ENCODE measurements around the gene IFT25. TPM values are rescaled to one million over a fixed set of nuclear protein-coding genes. Genes with fewer than 3 reads are reported as not detected.

Gene IFT25
- total RNA-seq, 1 donor from 2014 or later = 41.0 TPM

DNA sequence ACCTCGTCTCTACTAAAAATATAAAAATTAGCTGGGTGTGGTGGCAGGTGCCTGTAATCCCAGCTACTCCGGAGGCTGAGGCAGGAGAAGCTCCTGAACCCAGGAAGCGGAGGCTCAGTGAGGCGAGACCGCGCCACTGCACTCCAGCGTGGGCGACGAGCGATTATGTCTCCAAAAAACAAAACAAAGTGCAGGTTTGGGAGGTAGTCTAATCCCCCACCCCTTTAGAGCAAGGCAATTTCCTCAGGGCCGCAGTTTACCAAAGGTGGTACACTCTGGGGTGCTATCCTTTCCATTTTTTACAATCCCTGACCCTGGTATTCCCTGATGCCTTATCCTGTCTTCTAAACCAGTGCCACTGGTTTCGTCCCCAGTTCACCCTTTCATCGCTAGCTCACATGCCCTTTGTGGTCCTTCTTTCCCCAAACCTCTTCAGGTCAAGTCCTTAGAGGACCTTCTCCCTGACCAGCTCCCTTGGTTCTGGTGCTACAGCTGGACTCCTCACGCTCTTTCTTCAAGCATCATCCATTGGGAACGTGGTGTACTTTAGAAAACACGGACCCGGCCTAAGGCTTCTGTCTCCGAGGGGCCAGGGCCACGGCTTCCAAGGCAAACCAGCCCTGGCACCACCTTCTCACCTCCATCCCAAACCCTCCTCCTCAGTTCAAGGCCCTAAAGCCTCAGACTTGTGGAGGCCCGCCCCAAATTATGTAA is 873 bp downstream of the IFT25 start:
- Mint-ChIP-seq H3K4me3 (peak overlapping the region; percentile 98), H3K36me3 (ENCODE audit: low read depth) (peaks cover 9% of the 10 kb centered on the region), H3K9me3 (no peaks in the 10 kb centered on the region), H3K4me1 (peaks cover 39% of the 10 kb centered on the region), H3K27ac (peak overlapping the region; percentile 92), H3K27me3 (no peaks in the 10 kb centered on the region)
- POLR2A ChIA-PET = interaction anchor here (1.0 to 1.9 kb wide), 14 partner anchors 12 to 820 kb away, joined by 3 to 37 read pairs (median 6); partner anchors contain the start of genes CYB5RL, MRPL37, NDC1 and SSBP3
- ATAC-seq (ENCODE audit: low read depth) (no peak), DNase-seq (no peak)
- TF ChIP-seq, protein P1, sequence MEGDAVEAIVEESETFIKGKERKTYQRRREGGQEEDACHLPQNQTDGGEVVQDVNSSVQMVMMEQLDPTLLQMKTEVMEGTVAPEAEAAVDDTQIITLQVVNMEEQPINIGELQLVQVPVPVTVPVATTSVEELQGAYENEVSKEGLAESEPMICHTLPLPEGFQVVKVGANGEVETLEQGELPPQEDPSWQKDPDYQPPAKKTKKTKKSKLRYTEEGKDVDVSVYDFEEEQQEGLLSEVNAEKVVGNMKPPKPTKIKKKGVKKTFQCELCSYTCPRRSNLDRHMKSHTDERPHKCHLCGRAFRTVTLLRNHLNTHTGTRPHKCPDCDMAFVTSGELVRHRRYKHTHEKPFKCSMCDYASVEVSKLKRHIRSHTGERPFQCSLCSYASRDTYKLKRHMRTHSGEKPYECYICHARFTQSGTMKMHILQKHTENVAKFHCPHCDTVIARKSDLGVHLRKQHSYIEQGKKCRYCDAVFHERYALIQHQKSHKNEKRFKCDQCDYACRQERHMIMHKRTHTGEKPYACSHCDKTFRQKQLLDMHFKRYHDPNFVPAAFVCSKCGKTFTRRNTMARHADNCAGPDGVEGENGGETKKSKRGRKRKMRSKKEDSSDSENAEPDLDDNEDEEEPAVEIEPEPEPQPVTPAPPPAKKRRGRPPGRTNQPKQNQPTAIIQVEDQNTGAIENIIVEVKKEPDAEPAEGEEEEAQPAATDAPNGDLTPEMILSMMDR (IDR thresholded peaks at IDR 0.05) = no peak
- intact Hi-C loops (cut with micrococcal nuclease) = loop anchor here (1.0 to 5.0 kb wide), 6 partner anchors 55 to 1887 kb away; partner anchors contain the start of genes BTF3L4, CZIB, LRP8 and SSBP3
- CTCF ChIA-PET = interaction anchor here (1.1 to 7.6 kb wide), 6 partner anchors 15 to 857 kb away, joined by 3 to 108 read pairs (median 8); partner anchors contain the start of genes TTC22 and YIPF1

DNA sequence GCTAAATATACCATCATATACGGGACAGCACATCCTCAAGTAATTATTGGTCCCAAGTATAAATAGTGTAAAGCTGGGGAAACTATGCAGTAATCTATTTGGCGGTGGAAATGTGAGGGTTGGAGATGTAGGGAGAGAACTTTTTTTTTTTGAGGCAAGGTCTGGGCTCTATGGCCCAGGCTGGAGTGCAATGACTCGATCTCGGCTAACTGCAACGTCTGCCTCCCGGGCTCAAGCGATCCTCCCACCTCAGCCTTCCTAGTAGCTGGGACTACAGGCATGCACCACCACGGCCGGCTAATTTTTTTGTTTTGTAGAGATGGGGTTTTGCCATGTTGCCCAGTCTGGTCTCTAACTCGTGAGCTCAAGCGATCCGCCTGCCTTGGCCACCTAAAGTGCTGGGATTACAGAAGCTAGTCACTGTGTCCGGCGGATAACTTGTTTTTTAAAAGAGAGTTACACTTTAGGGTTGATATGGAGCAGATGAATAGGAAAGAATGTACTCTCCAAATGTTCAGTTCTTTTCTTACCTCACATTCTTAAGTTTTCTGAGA is 1.9 kb downstream of the IFT25 start:
- Mint-ChIP-seq H3K27me3 (no peaks in the 10 kb centered on the region), H3K9me3 (no peaks in the 10 kb centered on the region), H3K4me1 (peaks cover 39% of the 10 kb centered on the region), H3K27ac (no peak overlapping the region), H3K36me3 (ENCODE audit: low read depth) (peaks cover 13% of the 10 kb centered on the region), H3K4me3 (no peak overlapping the region)
- CTCF ChIA-PET = no interaction called here
- POLR2A ChIA-PET = interaction anchor here (1.6 kb wide), 1 partner anchor 54 kb away, joined by 5 read pairs; the partner anchor contains the start of gene YIPF1
- intact Hi-C loops (cut with micrococcal nuclease) = loop anchor here (2.0 kb wide), 1 partner anchor 463 kb away; the partner anchor contains the start of gene SSBP3
- ATAC-seq (ENCODE audit: low read depth) (no peak), DNase-seq (no peak)
- TF ChIP-seq, protein P1 (IDR thresholded peaks at IDR 0.05) = no peak

DNA sequence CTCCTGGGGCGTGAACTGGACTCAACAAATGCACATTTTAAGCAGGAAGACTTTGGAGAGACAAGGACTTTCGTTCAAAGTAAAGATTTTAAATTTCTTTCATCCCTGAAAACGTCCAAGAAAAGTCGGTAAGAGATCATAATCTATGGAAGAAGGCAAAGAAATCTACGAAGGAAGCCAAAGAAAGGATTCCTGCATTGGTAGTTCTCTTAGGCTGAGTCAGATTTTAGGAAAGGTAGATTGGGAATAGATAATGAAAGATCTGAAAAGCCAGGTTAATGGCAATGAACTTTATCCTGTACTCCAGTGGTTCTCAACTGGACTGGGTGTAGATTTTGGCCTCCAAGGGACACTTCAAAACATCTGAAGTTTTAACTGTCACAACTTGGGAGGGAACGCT is 2.4 kb downstream of the IFT25 start:
- ChIA-PET CTCF (no interaction called here), POLR2A (interaction anchor here (1.6 kb wide), 1 partner anchor 54 kb away, joined by 5 read pairs; the partner anchor contains the start of gene YIPF1)

DNA sequence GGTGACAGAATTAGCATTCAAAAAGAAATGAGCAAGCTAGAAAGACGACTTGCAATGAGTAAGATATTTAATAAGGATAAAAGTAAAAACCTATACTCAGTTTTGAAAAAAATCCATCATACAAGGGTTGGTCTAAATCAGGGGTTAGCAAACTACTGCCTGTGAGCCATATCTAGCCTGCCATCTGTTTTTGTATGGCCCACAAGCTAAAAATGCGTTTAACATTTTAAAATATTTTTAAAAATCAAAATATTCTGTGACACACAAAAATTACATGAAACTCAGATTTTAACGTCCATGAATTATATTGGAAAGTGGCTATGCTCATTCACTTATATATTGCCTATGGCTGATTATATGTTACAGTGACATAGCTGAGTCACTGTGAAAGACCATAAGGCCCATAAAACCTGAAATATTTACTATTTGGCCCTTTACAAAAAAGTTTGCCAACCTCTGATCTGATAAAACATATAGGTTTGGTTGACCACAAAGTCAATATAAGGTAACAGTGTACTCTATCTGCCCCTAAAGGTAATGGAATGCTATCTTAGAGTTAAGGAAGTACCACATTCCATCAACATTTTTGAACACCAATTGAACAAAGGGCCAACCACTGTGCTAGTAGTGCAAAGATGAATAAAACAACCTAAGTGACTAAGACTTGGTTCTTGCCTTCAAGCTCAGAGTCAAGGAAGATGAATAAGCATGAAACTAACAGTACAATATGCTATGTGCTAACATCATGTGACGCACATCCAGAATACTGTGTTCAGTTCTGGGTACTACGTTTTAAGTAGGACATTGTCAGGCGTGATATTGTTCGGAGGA is 3.2 kb downstream of the IFT25 start:
- Mint-ChIP-seq H3K36me3 (ENCODE audit: low read depth) (peaks cover 25% of the 10 kb centered on the region), H3K27ac (no peak overlapping the region), H3K4me1 (peaks cover 38% of the 10 kb centered on the region), H3K4me3 (no peak overlapping the region), H3K27me3 (no peaks in the 10 kb centered on the region), H3K9me3 (no peaks in the 10 kb centered on the region)
- DNase-seq (no peak), ATAC-seq (ENCODE audit: low read depth) (no peak)
- POLR2A ChIA-PET = no interaction called here
- TF ChIP-seq, protein P1 (IDR thresholded peaks at IDR 0.05) = no peak
- intact Hi-C loops (cut with micrococcal nuclease) = no loop called here
- CTCF ChIA-PET = interaction anchor here (1.6 kb wide), 1 partner anchor 82 kb away, joined by 6 read pairs; no protein-coding TSS in a partner anchor

More for the DNA sequence above, 2.4 kb downstream of the IFT25 start:
- intact Hi-C loops (cut with micrococcal nuclease) = no loop called here
- ATAC-seq (ENCODE audit: low read depth) (no peak), DNase-seq (no peak)
- TF ChIP-seq, protein P1 (IDR thresholded peaks at IDR 0.05) = no peak
- Mint-ChIP-seq H3K27me3 (no peaks in the 10 kb centered on the region), H3K4me3 (no peak overlapping the region), H3K36me3 (ENCODE audit: low read depth) (peaks cover 18% of the 10 kb centered on the region), H3K27ac (no peak overlapping the region), H3K9me3 (no peaks in the 10 kb centered on the region), H3K4me1 (peaks cover 39% of the 10 kb centered on the region)
